ENCODE measurements around the gene PLTP.

The PLTP gene

GRCh38 chr20:45850926-45851325 lies 61.0 kb downstream of the PLTP start:
- Histone ChIP-seq H3K4me1 (ENCODE audit: control insufficient read depth, insufficient read depth, low read length) (peaks cover 8% of the 10 kb centered on the region), H3K36me3 (ENCODE audit: control insufficient read depth, insufficient read depth, low read length) (no peaks in the 10 kb centered on the region), H3K9me3 (ENCODE audit: control insufficient read depth, low read length) (no peaks in the 10 kb centered on the region), H3K9ac (ENCODE audit: low read length) (no peak overlapping the region), H3K4me3 (ENCODE audit: low read length) (no peak overlapping the region), H3K27me3 (ENCODE audit: control insufficient read depth, insufficient read depth, low read length) (no peaks in the 10 kb centered on the region)

- H3K9me3 ChIP-seq (ENCODE audit: control insufficient read depth, low read length): no peaks in the 10 kb centered on the region
- H3K36me3 ChIP-seq (ENCODE audit: control insufficient read depth, insufficient read depth, low read length): no peaks in the 10 kb centered on the region
- no peak overlapping the region for H3K4me3 ChIP-seq (ENCODE audit: low read length)
- no peak overlapping the region for H3K9ac ChIP-seq (ENCODE audit: low read length)
- no peaks in the 10 kb centered on the region for H3K27me3 ChIP-seq (ENCODE audit: control insufficient read depth, insufficient read depth, low read length)
- H3K4me1 ChIP-seq (ENCODE audit: control insufficient read depth, insufficient read depth, low read length): peaks cover 4% of the 10 kb centered on the region
Measured at GRCh38 chr20:45850238-45850637, 61.7 kb downstream of the PLTP start.

DNA sequence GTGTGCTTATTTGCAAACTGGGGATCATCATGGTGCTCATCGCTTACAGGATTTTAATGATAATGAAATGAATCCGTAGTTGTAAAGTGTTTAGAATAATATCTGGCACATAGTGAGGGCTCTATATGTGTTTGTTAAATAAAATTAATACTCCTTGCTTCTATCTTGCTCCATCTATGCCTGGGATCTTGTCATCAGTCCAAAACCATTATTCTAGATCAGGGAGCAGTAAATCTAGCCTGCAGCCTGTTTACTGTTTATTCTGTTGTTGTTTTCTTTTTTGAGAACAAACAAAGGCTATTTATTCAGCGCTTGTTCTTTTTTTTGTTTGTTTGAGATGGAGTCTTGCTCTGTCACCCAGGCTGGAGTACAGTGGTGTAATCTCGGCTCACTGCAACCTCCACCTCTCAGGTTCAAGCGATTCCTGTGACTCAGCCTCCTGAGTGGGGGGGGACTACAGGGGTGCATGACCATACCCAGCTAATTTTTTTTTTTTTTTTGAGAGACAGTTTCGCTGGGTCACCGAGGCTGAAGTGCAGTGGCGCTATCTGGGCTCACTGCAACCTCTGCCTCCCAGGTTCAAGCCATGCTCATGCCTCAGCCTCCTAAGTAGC lies 62.9 kb downstream of the PLTP start:
- peaks cover 4% of the 10 kb centered on the region for H3K36me3 ChIP-seq (ENCODE audit: control insufficient read depth, insufficient read depth, low read length)

More for the DNA sequence above, 62.9 kb downstream of the PLTP start:
- no peak overlapping the region for H3K4me3 ChIP-seq (ENCODE audit: low read length)
- H3K27me3 ChIP-seq (ENCODE audit: control insufficient read depth, insufficient read depth, low read length): no peaks in the 10 kb centered on the region
- H3K9ac ChIP-seq (ENCODE audit: low read length): no peak overlapping the region
- H3K9me3 ChIP-seq (ENCODE audit: control insufficient read depth, low read length): no peaks in the 10 kb centered on the region
- H3K4me1 ChIP-seq (ENCODE audit: control insufficient read depth, insufficient read depth, low read length): peaks cover 4% of the 10 kb centered on the region
